ENCODE measurements around the gene MYO18A. TPM values are rescaled to one million over a fixed set of nuclear protein-coding genes. Genes with fewer than 3 reads are reported as not detected.

Gene MYO18A
- total and polyA plus RNA-seq, 2 experiments from 2014 or later, result 16.0 to 30.5 TPM

GRCh38 chr17:29193146-29193545 lies 12.9 kb upstream of the MYO18A start:
- Histone ChIP-seq H3K36me3 (ENCODE audit: low read depth) (no peaks in the 10 kb centered on the region), H3K9me2 (ENCODE audit: insufficient read depth) (no peaks in the 10 kb centered on the region), H3K27ac (no peak overlapping the region), H2AFZ (no peak overlapping the region), H3K4me1 (ENCODE audit: insufficient read depth) (no peaks in the 10 kb centered on the region), H3K27me3 (replicated peaks; ENCODE audit: insufficient read depth) (no peaks in the 10 kb centered on the region), H4K20me1 (ENCODE audit: insufficient read depth) (no peaks in the 10 kb centered on the region), H3K79me2 (ENCODE audit: insufficient read depth) (no peaks in the 10 kb centered on the region), H3F3A (ENCODE audit: insufficient read depth) (no peaks in the 10 kb centered on the region), H3K9ac (no peak overlapping the region), H3K9me3 (ENCODE audit: low read depth) (no peaks in the 10 kb centered on the region), H3K4me2 (ENCODE audit: unreplicated experiment) (no peak overlapping the region), H3K4me3 (no peak overlapping the region)
- WGBS, 2 experiments (ENCODE audit: low coverage in 1 of 2, low lambda C conversion rate in 2 of 2, missing lambda C conversion rate in 2 of 2), result 61 to 63% methylated on average over 2 of the region's 2 CpGs
- in situ Hi-C loops (cut with MboI), result no loop called here
- DNase-seq, result no peak
- no peak for TF ChIP-seq EZH2phosphoT487 (IDR thresholded peaks at IDR 0.05; ENCODE audit: insufficient read depth, low read depth)
- TF ChIP-seq EZH2 (IDR thresholded peaks at IDR 0.05; ENCODE audit: insufficient read depth, poor library complexity, severe bottlenecking), result no peak

GRCh38 chr17:29190592-29191207 lies 10.5 kb upstream of the MYO18A start:
- Histone ChIP-seq H3K9me3 (ENCODE audit: low read depth) (no peaks in the 10 kb centered on the region), H4K20me1 (ENCODE audit: insufficient read depth) (no peaks in the 10 kb centered on the region), H3K9me2 (ENCODE audit: insufficient read depth) (no peaks in the 10 kb centered on the region), H3F3A (ENCODE audit: insufficient read depth) (no peaks in the 10 kb centered on the region), H3K27ac (no peak overlapping the region), H2AFZ (no peak overlapping the region), H3K4me3 (no peak overlapping the region), H3K4me2 (ENCODE audit: unreplicated experiment) (no peak overlapping the region), H3K4me1 (ENCODE audit: insufficient read depth) (no peaks in the 10 kb centered on the region), H3K9ac (no peak overlapping the region), H3K27me3 (replicated peaks; ENCODE audit: insufficient read depth) (no peaks in the 10 kb centered on the region), H3K36me3 (ENCODE audit: low read depth) (no peaks in the 10 kb centered on the region), H3K79me2 (ENCODE audit: insufficient read depth) (no peaks in the 10 kb centered on the region)
- no peak for DNase-seq
- WGBS, 2 experiments (ENCODE audit: low coverage in 1 of 2, low lambda C conversion rate in 2 of 2, missing lambda C conversion rate in 2 of 2), result 71 to 81% methylated on average over 4 of the region's 4 CpGs
- in situ Hi-C loops (cut with MboI), result no loop called here
- no peak for TF ChIP-seq EZH2 (IDR thresholded peaks at IDR 0.05; ENCODE audit: insufficient read depth, poor library complexity, severe bottlenecking)
- TF ChIP-seq EZH2phosphoT487 (IDR thresholded peaks at IDR 0.05; ENCODE audit: insufficient read depth, low read depth), result no peak

- H3K79me2 ChIP-seq (ENCODE audit: insufficient read depth), result no peaks in the 10 kb centered on the region
- 61 to 65% methylated on average over 2 of the region's 2 CpGs for WGBS, 2 experiments (ENCODE audit: low coverage in 1 of 2, low lambda C conversion rate in 2 of 2, missing lambda C conversion rate in 2 of 2)
- no peaks in the 10 kb centered on the region for H3K27me3 ChIP-seq (replicated peaks; ENCODE audit: insufficient read depth)
- H3F3A ChIP-seq (ENCODE audit: insufficient read depth), result no peaks in the 10 kb centered on the region
- no peaks in the 10 kb centered on the region for H3K9me2 ChIP-seq (ENCODE audit: insufficient read depth)
- H3K36me3 ChIP-seq (ENCODE audit: low read depth), result no peaks in the 10 kb centered on the region
- H4K20me1 ChIP-seq (ENCODE audit: insufficient read depth), result no peaks in the 10 kb centered on the region
- H3K4me3 ChIP-seq, result no peak overlapping the region
- in situ Hi-C loops (cut with MboI), result no loop called here
- H3K4me2 ChIP-seq (ENCODE audit: unreplicated experiment), result no peak overlapping the region
- no peak overlapping the region for H3K27ac ChIP-seq
- no peak overlapping the region for H2AFZ ChIP-seq
- TF ChIP-seq EZH2 (IDR thresholded peaks at IDR 0.05; ENCODE audit: insufficient read depth, poor library complexity, severe bottlenecking), result no peak
- TF ChIP-seq EZH2phosphoT487 (IDR thresholded peaks at IDR 0.05; ENCODE audit: insufficient read depth, low read depth), result no peak
- no peaks in the 10 kb centered on the region for H3K9me3 ChIP-seq (ENCODE audit: low read depth)
- H3K9ac ChIP-seq, result no peak overlapping the region
- no peak for DNase-seq
- no peaks in the 10 kb centered on the region for H3K4me1 ChIP-seq (ENCODE audit: insufficient read depth)
Measured at GRCh38 chr17:29190039-29190438, 9.8 kb upstream of the MYO18A start.

- in situ Hi-C loops (cut with MboI), result no loop called here
- 87 to 89% methylated on average over 2 of the region's 2 CpGs for WGBS, 2 experiments (ENCODE audit: low coverage in 1 of 2, low lambda C conversion rate in 2 of 2, missing lambda C conversion rate in 2 of 2)
- no peak overlapping the region for H3K4me3 ChIP-seq
Measured at GRCh38 chr17:29189355-29189754, 9.2 kb upstream of the MYO18A start.

More at GRCh38 chr17:29189355-29189754, 9.2 kb upstream of the MYO18A start:
- Histone ChIP-seq H3K9me3 (ENCODE audit: low read depth) (no peaks in the 10 kb centered on the region), H3K36me3 (ENCODE audit: low read depth) (no peaks in the 10 kb centered on the region), H2AFZ (no peak overlapping the region), H3F3A (ENCODE audit: insufficient read depth) (no peaks in the 10 kb centered on the region), H3K9me2 (ENCODE audit: insufficient read depth) (no peaks in the 10 kb centered on the region), H4K20me1 (ENCODE audit: insufficient read depth) (no peaks in the 10 kb centered on the region), H3K9ac (no peak overlapping the region), H3K27me3 (replicated peaks; ENCODE audit: insufficient read depth) (no peaks in the 10 kb centered on the region), H3K79me2 (ENCODE audit: insufficient read depth) (no peaks in the 10 kb centered on the region), H3K4me2 (ENCODE audit: unreplicated experiment) (no peak overlapping the region), H3K27ac (no peak overlapping the region), H3K4me1 (ENCODE audit: insufficient read depth) (no peaks in the 10 kb centered on the region)
- TF ChIP-seq EZH2phosphoT487 (IDR thresholded peaks at IDR 0.05; ENCODE audit: insufficient read depth, low read depth) (no peak), EZH2 (IDR thresholded peaks at IDR 0.05; ENCODE audit: insufficient read depth, poor library complexity, severe bottlenecking) (no peak)
- DNase-seq, result no peak
